ENCODE data around the gene AFAP1.

AFAP1 gene

GRCh38 chr4:7890635-7891393, 48.8 kb downstream of the AFAP1 start:
- no peak for DNase-seq

DNA sequence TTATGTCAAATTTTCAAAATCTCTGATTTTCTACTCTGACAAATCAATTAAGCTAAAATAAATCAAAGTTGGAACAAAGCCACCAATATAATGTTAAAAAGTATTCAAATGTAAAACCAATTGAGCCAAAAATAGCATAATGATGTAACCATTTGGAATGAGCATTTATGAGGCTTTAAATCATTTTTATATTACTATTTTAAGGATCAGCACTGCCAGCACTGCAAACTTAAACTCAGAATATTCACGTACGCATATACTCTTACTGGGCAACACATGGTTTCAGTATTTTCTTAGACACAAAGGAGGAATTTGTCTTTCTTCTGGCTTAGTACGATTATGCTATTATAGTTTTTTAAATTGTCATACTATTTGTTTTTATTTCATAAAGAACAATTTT, 52.2 kb downstream of the AFAP1 start:
- DNase-seq = no peak

DNA sequence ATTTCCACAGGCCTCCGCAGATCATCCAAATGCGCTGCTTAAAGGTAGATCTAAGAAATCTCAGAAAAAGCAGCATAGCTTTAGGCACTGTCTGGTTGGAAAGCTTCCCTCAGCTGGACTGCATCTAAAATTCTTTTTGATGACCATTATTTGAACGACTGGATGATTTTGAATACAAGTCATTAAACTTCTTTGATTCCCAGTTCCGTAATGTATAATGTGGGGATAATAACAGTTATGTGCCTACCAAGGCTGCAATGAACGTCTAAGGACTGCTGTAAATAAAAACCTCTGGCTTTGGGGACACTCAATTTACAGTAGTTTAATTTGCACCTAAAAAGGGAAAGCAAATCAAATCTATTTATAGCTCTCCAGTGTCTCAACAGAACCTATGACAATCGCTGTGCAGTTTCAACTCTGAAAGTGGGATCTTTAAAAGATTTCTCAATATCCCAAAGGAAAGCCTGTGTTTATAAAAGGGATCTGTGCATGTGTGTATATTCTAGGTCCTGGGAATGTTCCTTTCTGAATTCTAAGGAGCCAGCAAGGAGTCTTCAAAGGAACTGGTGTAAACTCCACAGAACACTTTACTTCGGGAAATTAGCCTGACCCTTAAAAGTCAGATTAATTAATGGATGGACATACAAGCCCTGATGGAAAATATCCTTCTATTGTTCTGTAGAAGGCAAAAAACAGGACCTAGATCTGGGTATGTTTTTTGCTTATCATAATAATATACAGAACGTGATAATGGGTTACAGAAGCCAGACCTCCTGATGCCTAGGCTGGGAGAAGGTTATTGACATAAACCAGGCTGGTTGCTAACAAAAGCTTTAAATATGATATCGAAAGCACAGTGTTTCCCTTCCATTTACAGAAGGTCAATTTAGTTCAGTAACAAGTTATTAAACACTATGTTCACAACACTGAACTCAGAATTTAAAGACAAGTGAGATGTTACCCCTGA, 53.4 kb downstream of the AFAP1 start:
- no peak for DNase-seq

GRCh38 chr4:7885216-7886006, 54.2 kb downstream of the AFAP1 start:
- DNase-seq = no peak

- no peak for DNase-seq
Observed at GRCh38 chr4:7880683-7881082, 59.0 kb downstream of the AFAP1 start.

- no peak for DNase-seq
Observed at GRCh38 chr4:7879127-7879526, 60.5 kb downstream of the AFAP1 start.

DNA sequence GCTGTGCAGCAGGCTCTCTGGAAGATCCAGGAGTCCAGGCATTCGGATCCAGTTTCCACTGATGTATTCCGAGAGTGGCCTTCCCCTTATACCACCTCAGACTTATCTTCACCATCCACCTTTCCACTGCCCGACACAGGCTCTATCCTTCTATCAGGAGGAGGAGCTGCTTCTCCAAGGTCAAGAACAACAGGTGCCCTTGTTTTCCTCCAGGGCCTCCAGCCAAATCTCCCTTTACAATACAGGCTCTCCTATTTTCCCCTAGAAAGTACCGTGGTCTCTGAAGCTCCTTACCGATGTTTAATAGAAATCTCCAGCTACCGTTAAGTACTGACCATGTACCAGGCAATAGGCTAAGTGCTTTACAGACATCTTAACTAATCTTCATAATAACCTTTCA, 61.3 kb downstream of the AFAP1 start:
- DNase-seq = no peak

DNA sequence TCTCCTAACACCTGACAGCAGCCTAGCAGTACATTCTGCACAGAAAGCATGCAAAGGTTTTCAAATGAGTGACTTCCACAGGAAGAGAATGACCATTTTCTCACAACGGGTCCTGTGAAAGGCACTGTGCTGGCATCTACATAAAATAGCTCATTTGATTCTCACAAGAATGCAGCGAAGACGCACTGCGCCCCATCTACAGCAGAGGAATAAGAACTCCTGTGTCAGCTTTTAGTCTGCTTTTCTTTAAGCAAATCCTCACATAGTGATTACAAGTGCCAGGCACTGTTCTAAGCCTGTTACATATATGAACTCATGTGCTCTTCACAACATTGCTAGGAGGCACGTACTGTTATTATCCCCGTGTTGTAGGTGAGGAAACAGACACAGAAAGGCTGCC, 62.5 kb downstream of the AFAP1 start:
- DNase-seq = no peak

- no peak for DNase-seq
Observed at GRCh38 chr4:7876201-7876875, 63.3 kb downstream of the AFAP1 start.

- DNase-seq = no peak
Observed at GRCh38 chr4:7874838-7875237, 64.8 kb downstream of the AFAP1 start.

- DNase-seq = no peak
Observed at GRCh38 chr4:7873881-7874280, 65.8 kb downstream of the AFAP1 start.

DNA sequence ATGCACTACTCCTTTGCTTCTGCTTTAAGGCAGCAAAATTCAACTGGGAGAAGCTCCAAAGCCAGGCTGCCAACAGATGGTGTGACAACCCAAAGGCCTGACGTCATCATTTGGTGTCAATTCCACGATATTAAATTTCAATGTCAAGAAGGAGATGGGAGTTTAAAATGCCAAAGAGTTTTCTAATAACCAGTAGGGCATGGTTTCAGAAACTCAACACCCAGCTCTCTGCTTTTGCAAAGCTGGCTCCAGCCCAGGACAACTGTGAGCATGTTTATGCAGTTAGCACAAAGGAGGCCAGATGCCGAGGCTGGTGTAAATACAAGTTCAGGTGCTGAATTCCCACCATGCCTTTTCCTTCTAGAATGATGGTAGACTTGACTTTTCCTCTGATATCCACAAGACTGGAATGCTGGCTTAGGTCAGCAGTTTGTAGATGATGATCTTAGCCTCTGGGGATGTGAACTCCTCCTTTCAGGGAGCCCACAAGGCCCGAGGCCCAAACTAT, 67.3 kb downstream of the AFAP1 start:
- DNase-seq = no peak

DNA sequence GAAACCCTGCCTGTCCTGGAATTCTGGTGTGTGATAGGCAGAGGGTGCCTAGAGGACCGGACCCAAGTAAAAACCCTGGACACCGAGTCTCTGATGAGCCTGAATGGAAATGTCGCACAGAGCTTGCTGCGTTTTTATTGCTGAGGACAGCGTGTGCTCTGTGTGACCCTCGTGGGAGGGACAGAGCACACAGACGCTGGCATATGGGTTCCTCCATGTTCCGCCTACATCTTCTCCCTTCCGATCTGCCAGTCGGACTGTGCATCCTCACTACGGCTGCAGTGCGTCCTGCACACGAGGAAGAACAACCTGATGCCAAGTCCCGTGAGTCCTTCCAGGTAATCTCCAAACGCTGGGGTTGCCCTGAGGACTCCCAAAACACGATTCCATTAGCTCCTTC, 68.3 kb downstream of the AFAP1 start:
- DNase-seq = no peak

GRCh38 chr4:7868892-7869471, 70.7 kb downstream of the AFAP1 start:
- no peak for DNase-seq

GRCh38 chr4:7868436-7868775, 71.3 kb downstream of the AFAP1 start:
- no peak for DNase-seq

DNA sequence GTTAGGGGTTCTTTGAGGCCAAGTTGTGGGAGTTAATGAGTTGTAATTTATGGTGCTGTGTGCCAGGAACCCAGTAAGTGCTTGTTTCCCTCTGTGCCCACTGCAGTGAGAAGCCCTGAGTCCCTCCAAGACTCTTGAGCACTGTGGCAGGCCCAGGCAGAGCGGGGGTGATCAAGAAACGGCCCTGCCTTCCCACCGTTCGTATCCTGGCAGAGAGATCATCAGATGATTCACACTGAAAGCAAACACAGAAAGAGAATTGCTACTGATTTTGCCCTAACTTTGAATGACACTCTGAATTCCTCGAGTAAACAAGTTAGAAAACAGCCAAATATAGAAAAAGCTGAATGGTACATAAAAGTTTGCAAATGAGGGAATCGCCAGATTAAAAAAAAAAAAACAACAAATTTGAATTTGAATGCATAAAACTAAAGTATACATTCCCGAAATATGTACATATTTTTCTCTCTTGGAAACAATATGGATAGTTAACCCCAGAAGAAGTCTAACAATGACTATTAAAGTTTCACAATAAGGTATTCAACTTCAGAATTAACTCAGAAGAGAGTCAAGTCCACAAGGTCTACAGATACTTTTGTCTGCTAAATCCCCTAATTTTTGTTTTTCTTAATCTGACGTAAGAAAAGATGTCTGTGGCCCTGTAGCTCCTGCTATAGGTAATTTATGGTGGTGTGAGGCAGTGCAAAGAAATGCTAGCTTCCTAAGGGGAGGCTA, 71.8 kb downstream of the AFAP1 start:
- DNase-seq = no peak

DNA sequence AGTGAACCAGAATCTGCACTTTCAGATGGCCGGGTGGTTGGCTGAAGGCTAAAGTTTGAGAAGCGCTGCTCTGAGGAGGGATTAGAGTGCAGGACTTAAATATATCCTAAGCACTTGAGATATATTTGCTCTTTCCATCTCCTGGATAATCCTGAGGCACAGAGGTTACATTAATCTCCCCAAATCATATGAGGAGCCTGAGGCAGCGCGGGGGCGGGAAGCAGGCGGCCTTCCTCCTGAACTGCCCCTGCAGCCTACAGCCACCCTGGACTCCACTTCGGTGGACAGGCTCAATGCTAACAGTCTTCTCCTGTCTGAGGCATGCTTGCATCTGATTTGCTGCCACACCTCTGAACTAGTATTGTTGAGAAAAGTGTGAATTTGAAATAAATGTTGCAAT, 72.5 kb downstream of the AFAP1 start:
- DNase-seq = no peak

GRCh38 chr4:7865533-7865932, 74.1 kb downstream of the AFAP1 start:
- DNase-seq = no peak

DNA sequence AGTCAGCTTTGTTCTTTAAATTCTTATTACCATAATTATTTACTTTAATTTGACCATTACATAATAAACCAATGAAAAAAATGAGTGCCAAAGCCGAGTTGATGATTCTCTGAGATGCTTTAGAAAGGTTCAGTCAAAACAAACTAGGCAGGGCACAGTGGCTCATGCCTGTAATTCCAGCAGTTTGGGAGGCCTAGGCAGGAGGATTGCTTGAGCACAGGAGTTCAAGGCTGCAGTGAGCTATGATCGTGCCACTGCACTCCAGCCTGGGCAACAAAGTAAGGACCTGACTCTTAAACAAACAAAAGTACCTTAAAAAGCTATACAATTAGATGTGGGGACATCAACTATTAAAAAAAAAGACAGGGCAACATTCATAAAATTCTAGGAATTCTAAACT, 75.0 kb downstream of the AFAP1 start:
- DNase-seq = no peak

DNA sequence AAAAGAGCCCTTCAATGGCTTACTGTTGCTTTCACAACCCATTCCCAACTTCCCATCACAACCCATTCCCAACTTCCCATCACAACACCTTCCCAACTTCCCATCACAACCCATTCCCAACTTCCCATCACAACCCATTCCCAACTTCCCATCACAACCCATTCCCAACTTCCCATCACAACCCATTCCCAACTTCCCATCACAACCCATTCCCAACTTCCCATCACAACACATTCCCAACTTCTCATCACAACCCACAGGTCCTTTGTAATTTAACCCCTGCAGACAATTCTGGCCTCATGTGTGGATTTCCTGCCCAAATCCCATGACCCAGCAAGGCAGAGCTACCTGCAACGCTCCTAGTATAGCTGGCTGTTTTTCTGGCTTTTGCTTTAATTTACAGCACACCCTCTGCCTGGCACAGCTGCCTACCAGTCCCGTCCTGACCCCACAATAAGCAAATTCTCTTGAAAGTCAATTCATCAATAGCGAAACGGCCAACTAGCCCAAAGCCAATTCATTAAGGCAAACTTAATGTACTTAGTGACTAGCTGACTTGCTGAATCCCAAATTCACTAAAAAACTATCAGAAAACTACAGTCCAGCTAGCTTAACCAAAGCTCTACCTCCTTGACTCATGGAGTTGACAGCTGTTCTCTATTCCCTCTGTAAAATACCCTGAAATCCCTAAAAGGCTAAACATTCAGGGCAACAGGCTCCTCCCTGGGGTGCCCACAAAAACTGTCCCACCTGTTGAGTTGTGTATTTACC, 75.6 kb downstream of the AFAP1 start:
- no peak for DNase-seq

All from GDM1 (cell line).